HG03432 (cell line): ENCODE measurements around the gene TMPRSS12.
"Not testable (repeated sequence)": the region's sequence is repeated elsewhere in the genome, so short reads cannot be mapped to it uniquely, and the experiment has no call there.

Experiments used
- ATAC-seq: cut with Tn5 transposase; IDR thresholded peaks from one replicate; pipeline ENCODE4 v1.9.1; 2021; ENCODE audit warnings: mild to moderate bottlenecking, moderate library complexity; ENCODE audit not compliant: unreplicated experiment

Gene TMPRSS12

GRCh38 chr12:50855679-50856078, 13.0 kb downstream of the TMPRSS12 start:
- not testable (repeated sequence) for ATAC-seq

- no peak for ATAC-seq
Observed at GRCh38 chr12:50859621-50860310, 17.0 kb downstream of the TMPRSS12 start.

GRCh38 chr12:50862316-50862715, 19.6 kb downstream of the TMPRSS12 start:
- no peak for ATAC-seq

GRCh38 chr12:50865266-50865665, 22.5 kb downstream of the TMPRSS12 start:
- ATAC-seq: no peak

- ATAC-seq: not testable (repeated sequence)
Observed at GRCh38 chr12:50868881-50869280, 26.2 kb downstream of the TMPRSS12 start.

GRCh38 chr12:50882563-50882962, 39.8 kb downstream of the TMPRSS12 start:
- no peak for ATAC-seq

- ATAC-seq: no peak
Observed at GRCh38 chr12:50887191-50887590, 44.5 kb downstream of the TMPRSS12 start.

GRCh38 chr12:50888666-50889065, 45.9 kb downstream of the TMPRSS12 start:
- ATAC-seq: no peak

- no peak for ATAC-seq
Observed at GRCh38 chr12:50894241-50894640, 51.5 kb downstream of the TMPRSS12 start.

- ATAC-seq: no peak
Observed at GRCh38 chr12:50901685-50902113, 59.0 kb downstream of the TMPRSS12 start.

GRCh38 chr12:50908479-50908878, 65.8 kb downstream of the TMPRSS12 start:
- not testable (repeated sequence) for ATAC-seq

- ATAC-seq: not testable (repeated sequence)
Observed at GRCh38 chr12:50912361-50912760, 69.6 kb downstream of the TMPRSS12 start.

GRCh38 chr12:50913224-50913623, 70.5 kb downstream of the TMPRSS12 start:
- no peak for ATAC-seq

GRCh38 chr12:50914872-50915484, 72.3 kb downstream of the TMPRSS12 start:
- ATAC-seq: no peak

- ATAC-seq: no peak
Observed at GRCh38 chr12:50916292-50916691, 73.6 kb downstream of the TMPRSS12 start.

- no peak for ATAC-seq
Observed at GRCh38 chr12:50918584-50919316, 76.0 kb downstream of the TMPRSS12 start.

GRCh38 chr12:50922820-50923219, 80.1 kb downstream of the TMPRSS12 start:
- ATAC-seq: no peak

- ATAC-seq: no peak
Observed at GRCh38 chr12:50923361-50924130, 80.8 kb downstream of the TMPRSS12 start.

- no peak for ATAC-seq
Observed at GRCh38 chr12:50924131-50924438, 81.4 kb downstream of the TMPRSS12 start.

- peak; percentile 89 for ATAC-seq
Observed at GRCh38 chr12:50924439-50925341, 82.0 kb downstream of the TMPRSS12 start.
